MG63 (cell line): ENCODE measurements around the gene SCN1B. TPM values are rescaled to one million over a fixed set of nuclear protein-coding genes. Genes with fewer than 3 reads are reported as not detected.
"Not testable (repeated sequence)": the region's sequence is repeated elsewhere in the genome, so short reads cannot be mapped to it uniquely, and the experiment has no call there.

Source experiments
- DNase-seq: peaks from one replicate; pipeline ENCODE4 v3.0.0-alpha.2; 2020
- H3K27me3 ChIP-seq: fragments of 250-450 bp; sonication (Bioruptor Pico); 2 replicates; pipeline ENCODE4 v1.5.1; 2020; ENCODE audit warnings: mild to moderate bottlenecking, moderate library complexity
- H3K36me3 ChIP-seq: fragments of 250-450 bp; sonication (Bioruptor Pico); 2 replicates; pipeline ENCODE4 v1.5.1; 2020; ENCODE audit warnings: mild to moderate bottlenecking, moderate library complexity
- H3K4me3 ChIP-seq: fragments of 250-450 bp; sonication (Bioruptor Pico); 2 replicates; pipeline ENCODE4 v1.5.1; 2020; ENCODE audit warnings: mild to moderate bottlenecking, moderate library complexity
- H3K9me3 ChIP-seq: fragments of 250-450 bp; sonication (Bioruptor Pico); 2 replicates; pipeline ENCODE4 v1.5.1; 2020; ENCODE audit warnings: mild to moderate bottlenecking, moderate library complexity
- total RNA-seq: library from RNA; depleted of rRNA; stranded (reverse); fragments of >200 nt; shearing (Covaris generic); gene quantifications from 2 replicates; pipeline ENCODE4 v1.2.3, GENCODE V29; 2014; ENCODE audit warnings: low replicate concordance

Gene SCN1B
- total RNA-seq, 1 experiment from 2014 or later = 0.86 TPM

DNA sequence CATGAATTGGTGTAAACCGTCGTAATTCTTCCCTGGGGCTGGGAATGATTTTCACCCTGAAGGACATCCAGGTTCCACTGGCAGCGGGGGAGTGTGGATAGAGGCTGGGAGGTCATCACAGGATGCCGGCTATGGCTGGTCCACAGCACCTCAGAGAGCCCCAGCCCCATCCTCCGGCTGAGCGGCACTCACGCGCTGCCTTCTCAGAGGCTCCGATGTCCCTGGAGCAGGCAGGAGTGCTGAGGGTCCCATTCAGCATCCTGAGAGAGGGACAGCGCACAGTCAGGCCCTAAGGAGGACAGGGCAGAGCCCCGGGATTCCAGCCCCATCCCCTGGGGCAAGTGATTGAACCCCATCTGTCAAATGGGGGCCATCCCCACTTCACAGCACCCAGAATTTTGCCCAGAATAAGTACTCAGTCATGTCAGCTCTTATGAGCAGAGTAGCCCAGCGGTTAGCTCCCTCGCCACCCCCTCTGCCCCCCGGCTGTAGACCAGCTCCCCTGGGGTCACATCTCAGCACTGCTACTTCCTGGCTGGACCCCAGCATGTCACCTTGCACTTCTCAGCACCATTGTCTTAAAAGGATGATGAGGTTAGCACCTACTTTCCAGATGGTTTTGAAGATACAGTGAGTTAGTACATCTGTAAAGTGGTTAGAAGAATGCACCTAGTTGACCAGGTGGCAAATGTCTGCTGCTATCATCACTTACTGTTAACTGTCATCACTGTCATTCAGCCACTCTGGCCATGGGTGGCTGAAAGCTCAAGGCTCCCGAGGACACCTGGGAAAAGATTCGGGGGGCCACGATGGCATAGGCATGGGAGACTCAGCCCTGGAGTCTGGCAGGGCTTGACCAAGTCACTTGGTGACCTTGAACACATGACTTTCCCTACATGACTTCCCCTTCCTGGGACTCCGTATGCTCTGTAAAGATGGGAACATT lies 18.3 kb upstream of the SCN1B start:
- peaks cover 82% of the 10 kb centered on the region for H3K36me3 ChIP-seq
- no peaks in the 10 kb centered on the region for H3K9me3 ChIP-seq
- H3K27me3 ChIP-seq = no peaks in the 10 kb centered on the region
- DNase-seq = no peak
- no peak overlapping the region for H3K4me3 ChIP-seq

DNA sequence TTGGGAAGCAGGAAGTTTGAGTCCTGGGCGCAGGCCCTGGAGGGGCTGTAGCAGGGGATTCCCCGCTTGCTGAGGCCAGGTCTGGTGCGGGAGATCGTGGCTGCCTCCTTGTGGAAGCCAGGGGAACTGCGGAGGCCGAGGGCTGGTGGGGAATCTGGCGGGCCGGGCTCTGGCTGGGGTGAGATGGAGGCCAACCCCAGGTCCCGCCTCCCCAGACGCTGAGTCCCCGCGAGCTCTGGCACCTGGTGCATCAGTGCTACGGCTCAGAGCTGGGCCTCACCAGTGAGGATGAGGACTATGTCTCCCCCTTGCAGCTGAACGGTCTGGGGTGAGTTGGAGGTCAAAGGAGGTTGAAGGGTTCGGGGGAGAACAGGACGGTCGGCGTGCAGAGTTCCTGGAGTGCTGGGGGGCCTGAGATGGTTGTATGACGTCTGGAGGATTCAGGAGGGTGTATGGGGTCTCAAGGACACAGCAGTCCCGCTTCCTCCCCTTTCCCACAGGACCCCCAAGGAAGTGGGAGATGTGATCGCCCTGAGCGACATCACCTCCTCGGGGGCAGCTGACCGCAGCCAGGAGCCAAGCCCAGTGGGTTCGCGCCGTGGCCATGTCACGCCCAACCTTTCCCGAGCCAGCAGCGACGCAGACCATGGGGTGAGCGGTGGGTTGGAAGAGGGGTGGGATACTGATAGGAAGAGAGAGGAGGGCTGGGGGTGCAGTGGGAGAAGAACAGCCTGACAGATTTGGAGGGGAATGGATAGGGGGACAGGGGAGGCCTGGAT lies 17.0 kb upstream of the SCN1B start:
- H3K27me3 ChIP-seq = no peaks in the 10 kb centered on the region
- no peak overlapping the region for H3K4me3 ChIP-seq
- peaks cover 90% of the 10 kb centered on the region for H3K36me3 ChIP-seq
- no peaks in the 10 kb centered on the region for H3K9me3 ChIP-seq
- DNase-seq = peak; percentile 57

DNA sequence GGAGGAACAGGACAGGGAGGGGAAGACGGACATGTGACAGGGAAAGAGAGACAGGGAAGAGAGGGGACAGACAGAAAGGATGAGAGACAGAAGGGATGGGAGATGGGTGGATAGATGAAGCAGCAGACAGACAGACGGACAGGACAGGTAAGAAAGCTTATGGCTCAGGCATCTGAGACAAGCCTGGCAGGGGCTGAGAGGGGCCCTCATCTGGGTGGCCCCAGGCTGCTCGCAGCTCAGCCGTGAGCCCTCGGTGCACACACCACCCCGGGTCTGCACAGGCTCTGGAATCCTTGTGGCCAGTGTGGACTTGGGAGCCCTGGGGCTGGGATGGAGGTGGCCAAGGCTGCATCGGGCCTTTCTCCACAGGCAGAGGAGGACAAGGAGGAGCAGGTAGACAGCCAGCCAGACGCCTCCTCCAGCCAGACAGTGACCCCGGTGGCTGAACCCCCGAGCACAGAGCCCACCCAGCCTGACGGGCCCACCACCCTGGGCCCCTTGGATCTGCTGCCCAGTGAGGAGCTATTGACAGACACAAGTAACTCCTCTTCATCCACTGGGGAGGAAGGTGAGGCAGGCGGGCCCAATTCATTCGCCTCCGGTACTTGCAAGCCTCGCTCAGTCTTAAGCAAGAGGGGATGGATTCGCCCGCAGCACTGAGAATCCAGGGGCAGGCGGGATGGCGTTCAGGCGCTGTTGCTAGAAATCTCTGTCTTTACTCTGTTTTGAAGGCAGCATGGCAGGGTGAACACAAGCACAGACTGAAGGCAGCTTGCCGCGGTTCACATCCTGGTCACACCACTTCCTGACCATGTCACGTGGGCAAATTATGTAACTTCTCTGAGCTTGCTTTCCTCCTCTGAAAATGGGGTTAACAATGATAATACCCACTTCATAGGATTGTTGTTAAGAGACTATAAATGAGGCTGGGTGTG lies 16.2 kb upstream of the SCN1B start:
- Histone ChIP-seq H3K36me3 (peaks cover 90% of the 10 kb centered on the region), H3K9me3 (no peaks in the 10 kb centered on the region), H3K27me3 (no peaks in the 10 kb centered on the region), H3K4me3 (no peak overlapping the region)
- DNase-seq = no peak

DNA sequence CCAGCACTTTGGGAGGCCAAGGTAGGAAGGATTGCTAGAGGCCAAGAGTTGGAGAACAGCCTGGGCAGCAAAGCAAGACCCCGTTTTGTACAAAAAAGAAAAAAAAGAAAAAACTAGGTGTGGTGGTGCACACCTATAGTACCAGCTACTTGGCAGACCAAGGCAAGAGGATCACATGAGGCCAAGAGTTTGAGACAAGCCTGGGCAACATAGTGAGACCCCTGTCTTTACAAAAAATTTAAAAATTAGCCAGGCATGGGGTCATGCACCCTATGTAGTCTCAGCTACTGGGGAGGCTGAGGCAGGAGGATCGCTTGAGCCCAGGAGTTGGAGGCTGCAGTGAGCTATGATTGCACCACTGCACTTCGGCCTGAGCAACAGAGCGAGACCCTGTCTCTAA lies 15.5 kb upstream of the SCN1B start:
- peaks cover 90% of the 10 kb centered on the region for H3K36me3 ChIP-seq
- not testable (repeated sequence) for H3K9me3 ChIP-seq, H3K4me3 ChIP-seq, DNase-seq, H3K27me3 ChIP-seq

DNA sequence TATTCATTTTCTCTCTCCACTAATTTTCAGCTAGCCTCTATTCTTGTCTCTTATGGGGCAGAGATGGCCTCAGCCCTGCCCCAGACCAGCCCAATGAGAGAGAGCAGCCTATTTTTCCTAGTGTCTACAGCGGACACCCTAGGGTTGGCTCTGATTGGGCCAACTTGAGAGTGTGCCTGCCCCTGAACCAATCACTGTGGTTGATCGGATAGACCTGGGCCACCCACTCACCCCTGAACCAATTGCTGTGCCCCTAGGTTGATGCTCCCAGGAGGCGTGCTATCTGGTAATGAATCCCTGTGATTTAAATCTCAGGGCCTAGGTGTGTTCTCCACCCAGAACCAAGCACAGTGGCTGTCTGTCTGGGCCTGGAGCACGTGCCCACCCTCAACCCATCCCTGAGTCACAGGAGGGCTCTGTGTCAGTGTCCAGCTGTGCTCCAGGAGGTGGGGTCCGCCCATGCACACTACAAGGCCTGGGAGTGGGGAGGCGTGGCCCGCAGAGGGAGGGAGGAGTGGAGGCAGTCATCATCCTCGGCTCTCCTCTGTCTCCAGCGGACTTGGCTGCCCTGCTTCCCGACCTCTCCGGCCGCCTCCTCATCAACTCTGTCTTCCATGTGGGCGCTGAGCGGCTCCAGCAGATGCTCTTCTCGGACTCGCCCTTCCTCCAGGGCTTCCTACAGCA lies 14.9 kb upstream of the SCN1B start:
- Histone ChIP-seq H3K9me3 (no peaks in the 10 kb centered on the region), H3K36me3 (peaks cover 90% of the 10 kb centered on the region), H3K4me3 (no peak overlapping the region), H3K27me3 (no peaks in the 10 kb centered on the region)
- peak; percentile 15 for DNase-seq

DNA sequence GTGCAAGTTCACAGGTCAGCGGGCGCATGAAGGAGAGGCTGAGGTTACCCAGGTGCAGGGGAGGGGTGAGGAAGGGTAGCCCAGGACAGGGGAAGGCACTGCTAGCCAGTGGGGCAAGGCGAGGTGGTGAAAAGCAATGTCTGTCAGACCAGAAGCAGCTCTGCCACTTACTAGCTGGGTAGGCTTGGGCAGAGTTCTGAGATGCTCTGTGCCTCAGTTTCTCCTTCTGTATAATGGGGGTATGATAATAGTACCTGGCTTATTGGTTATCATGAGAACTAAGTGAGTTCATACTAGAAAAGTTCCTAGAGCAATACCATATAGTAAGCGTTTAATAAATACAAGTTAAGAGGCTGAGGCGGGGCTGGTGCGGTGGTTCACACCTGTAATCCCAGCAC lies 14.3 kb upstream of the SCN1B start:
- no peaks in the 10 kb centered on the region for H3K27me3 ChIP-seq
- peaks cover 89% of the 10 kb centered on the region for H3K36me3 ChIP-seq
- H3K4me3 ChIP-seq = no peak overlapping the region

DNA sequence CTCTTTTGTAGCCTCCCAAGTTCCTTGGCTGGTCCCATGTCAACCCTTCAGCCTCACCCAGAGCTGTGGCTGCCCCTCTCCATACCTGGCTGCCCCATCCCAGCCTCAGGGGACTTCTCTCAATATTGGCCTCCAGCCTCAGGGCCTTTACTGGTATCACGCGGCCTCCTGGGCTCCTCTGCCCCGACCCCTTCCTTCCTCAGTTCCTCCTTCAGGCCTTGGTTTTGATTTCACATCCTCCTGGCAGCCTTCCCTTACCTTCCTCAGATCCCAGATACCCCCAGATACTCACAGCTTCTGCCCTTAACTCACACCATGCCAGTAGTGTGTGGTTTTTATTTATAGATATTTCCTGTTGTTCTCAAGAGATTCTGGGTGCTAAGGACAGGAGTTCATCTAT lies 12.8 kb upstream of the SCN1B start:
- no peak for DNase-seq
- Histone ChIP-seq H3K9me3 (no peaks in the 10 kb centered on the region), H3K36me3 (peaks cover 90% of the 10 kb centered on the region), H3K27me3 (no peaks in the 10 kb centered on the region), H3K4me3 (no peak overlapping the region)

More for the DNA sequence above, 14.3 kb upstream of the SCN1B start:
- H3K9me3 ChIP-seq = no peaks in the 10 kb centered on the region
- DNase-seq = no peak

DNA sequence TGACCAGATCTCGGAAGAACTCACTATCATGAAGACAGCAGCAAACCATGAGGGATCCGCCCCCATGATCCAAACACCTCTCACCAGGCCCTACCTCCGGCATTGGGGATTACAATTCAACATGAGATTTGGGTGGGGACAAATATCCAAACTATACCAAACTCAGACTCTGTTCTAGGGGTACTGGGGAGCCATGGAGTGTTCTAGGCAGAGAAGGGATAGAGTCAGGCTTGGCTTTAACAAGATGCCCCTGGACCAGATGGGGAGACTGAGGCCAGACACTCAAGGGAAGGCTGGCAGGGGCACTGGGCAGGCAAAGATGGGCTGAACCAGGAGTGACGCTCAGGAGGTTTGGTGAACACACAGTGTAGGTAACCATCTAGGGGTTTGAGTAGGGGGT lies 11.9 kb upstream of the SCN1B start:
- Histone ChIP-seq H3K9me3 (no peaks in the 10 kb centered on the region), H3K36me3 (peaks cover 88% of the 10 kb centered on the region), H3K4me3 (no peak overlapping the region), H3K27me3 (no peaks in the 10 kb centered on the region)
- no peak for DNase-seq

DNA sequence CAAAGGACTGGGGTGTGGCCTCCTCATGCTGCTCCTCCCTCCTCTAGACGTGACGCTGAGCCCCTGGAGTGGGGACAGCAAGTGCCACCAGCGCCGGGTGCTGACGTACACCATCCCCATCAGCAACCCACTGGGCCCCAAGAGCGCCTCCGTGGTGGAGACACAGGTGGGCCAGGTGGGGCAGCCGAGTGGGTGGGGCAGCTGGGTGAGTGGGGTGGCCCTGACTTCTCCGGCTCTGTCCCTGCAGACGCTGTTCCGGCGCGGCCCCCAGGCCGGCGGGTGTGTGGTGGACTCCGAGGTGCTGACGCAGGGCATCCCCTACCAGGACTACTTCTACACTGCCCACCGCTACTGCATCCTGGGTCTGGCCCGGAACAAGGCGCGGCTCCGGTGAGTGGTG lies 11.1 kb upstream of the SCN1B start:
- Histone ChIP-seq H3K4me3 (no peak overlapping the region), H3K9me3 (no peaks in the 10 kb centered on the region), H3K27me3 (no peaks in the 10 kb centered on the region), H3K36me3 (peaks cover 88% of the 10 kb centered on the region)
- DNase-seq = no peak

DNA sequence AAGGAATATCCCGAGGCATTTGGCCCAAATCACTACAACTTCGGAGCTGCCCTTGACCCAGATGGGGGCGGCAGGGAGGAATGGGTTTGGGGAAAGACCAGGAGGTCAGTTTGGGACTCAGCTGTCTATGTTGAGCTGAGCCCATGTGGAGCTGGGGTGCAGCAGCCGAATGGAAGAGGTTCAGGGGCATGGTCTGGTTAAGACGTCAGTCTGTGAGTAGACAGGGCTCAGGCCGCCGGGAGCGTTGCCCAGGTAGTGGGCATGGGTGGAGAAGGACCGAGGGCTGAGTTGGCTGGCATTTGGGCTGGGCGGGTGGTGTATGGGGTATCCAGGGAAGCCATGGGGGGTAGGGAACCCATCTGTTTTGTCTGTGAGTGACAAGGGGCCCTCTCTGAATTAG lies 9.3 kb upstream of the SCN1B start:
- Histone ChIP-seq H3K27me3 (no peaks in the 10 kb centered on the region), H3K4me3 (no peak overlapping the region), H3K36me3 (peaks cover 82% of the 10 kb centered on the region), H3K9me3 (no peaks in the 10 kb centered on the region)
- no peak for DNase-seq

DNA sequence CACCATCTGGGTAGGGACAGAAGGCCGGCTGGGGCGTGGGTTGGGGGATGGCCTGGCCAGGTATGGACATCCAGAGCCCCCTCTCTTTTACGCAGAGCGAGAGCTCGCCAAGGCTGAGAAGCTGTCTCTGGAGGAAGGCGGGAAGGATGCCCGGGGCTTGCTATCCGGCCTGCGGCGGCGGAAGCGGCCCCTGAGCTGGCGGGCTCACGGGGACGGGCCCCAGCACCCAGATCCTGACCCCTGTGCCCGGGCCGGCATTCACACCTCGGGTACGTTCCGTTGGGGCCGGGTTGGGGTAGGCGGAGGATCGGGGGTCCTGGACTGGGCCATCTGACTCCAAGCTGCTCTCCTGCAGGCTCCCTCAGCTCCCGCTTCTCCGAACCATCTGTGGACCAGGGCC lies 8.7 kb upstream of the SCN1B start:
- Histone ChIP-seq H3K9me3 (no peaks in the 10 kb centered on the region), H3K36me3 (peaks cover 83% of the 10 kb centered on the region), H3K27me3 (no peaks in the 10 kb centered on the region), H3K4me3 (no peak overlapping the region)
- no peak for DNase-seq

DNA sequence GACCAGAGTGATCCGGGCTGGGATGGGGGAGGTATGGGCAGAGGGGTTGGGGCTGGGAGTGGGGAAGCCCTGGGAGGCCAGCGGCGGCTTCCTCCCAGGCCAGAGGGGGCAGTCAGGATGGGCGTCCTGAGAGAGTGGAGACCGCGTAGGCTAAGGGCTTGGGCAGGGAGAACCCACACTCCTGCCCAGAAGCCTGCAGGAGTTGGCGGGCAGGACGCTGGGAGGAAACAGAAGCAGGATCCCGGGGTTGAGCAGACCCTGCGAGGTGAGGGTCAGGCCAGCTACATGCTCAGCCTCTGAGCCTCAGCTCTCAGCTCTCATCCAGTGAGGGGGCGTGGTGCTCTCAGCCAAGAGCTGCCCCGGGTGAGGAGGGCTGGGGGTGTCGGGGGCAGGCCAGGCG lies 7.8 kb upstream of the SCN1B start:
- Histone ChIP-seq H3K27me3 (no peaks in the 10 kb centered on the region), H3K4me3 (no peak overlapping the region), H3K36me3 (peaks cover 86% of the 10 kb centered on the region), H3K9me3 (no peaks in the 10 kb centered on the region)
- no peak for DNase-seq

- H3K4me3 ChIP-seq = no peak overlapping the region
- H3K36me3 ChIP-seq = peaks cover 86% of the 10 kb centered on the region
- no peak for DNase-seq
Measured at GRCh38 chr19:35023428-35023827, 6.8 kb upstream of the SCN1B start.

DNA sequence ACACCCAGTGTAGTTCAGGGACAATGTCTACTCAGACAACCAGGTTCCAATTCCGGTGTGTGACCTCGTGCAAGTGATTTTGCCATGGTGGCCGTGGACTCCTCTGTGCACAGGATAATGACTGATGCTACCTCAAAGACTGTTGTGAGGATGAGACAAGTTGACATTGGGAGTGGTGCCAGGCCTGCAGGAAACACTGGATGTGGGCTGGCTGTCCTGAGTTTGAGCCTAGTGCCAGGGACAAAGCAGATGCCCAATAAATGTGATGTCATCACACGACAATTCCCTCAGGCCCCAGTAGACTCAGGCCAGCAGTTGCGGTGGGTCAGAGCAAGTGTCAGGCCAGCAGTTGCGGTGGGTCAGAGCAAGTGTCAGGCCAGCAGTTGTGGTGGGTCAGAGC lies 6.2 kb upstream of the SCN1B start:
- peaks cover 80% of the 10 kb centered on the region for H3K36me3 ChIP-seq
- no peak overlapping the region for H3K4me3 ChIP-seq
- DNase-seq = no peak
- no peaks in the 10 kb centered on the region for H3K27me3 ChIP-seq
- H3K9me3 ChIP-seq = no peaks in the 10 kb centered on the region

More at GRCh38 chr19:35023428-35023827, 6.8 kb upstream of the SCN1B start:
- H3K27me3 ChIP-seq = no peaks in the 10 kb centered on the region
- H3K9me3 ChIP-seq = no peaks in the 10 kb centered on the region

DNA sequence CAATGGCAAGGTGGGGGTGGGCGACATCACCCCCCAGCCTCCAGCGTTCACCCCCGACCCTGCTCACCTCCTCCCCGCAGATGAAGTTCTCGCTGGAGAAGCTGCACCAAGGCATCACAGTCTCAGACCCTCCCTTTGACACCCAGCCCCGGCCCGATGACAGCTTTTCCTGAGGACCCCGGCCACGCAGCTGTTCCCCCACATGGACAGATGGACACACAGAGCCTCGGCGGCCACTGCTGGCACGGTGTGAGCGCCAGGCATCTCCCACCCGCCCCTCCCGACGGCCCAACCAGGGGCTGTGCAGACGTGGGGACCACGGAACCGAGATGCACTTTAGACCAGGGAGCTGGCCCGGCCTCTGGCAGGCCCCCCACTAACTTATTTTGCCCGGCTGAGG lies 4.3 kb upstream of the SCN1B start:
- no peak overlapping the region for H3K4me3 ChIP-seq
- H3K27me3 ChIP-seq = peaks cover 6% of the 10 kb centered on the region
- H3K9me3 ChIP-seq = no peaks in the 10 kb centered on the region
- H3K36me3 ChIP-seq = peaks cover 63% of the 10 kb centered on the region
- no peak for DNase-seq

DNA sequence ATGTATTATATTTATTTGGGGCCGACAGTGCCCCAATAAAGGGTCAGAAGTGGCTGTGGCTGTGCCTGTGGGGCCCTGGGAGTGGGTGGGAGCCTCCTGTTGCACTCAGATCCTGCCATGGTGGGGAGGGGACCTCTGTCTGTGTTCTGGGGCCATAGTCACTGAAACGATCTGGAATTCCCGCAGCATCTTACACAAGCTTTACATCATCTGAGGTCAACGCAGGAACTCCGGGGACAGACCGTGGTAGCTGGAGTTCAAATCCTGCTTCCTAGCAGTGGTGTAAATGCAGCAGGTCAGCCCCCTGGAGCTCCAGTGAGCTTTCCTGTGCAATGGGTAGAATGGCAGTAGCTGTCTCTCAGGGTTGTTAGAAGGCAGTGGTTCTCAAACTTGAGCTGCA lies 3.9 kb upstream of the SCN1B start:
- no peak overlapping the region for H3K4me3 ChIP-seq
- no peak for DNase-seq
- H3K36me3 ChIP-seq = peaks cover 58% of the 10 kb centered on the region
- H3K27me3 ChIP-seq = peaks cover 10% of the 10 kb centered on the region
- no peaks in the 10 kb centered on the region for H3K9me3 ChIP-seq
